ENCODE measurements around the gene FRA10AC1. TPM values are rescaled to one million over a fixed set of nuclear protein-coding genes. Genes with fewer than 3 reads are reported as not detected.
A peak's percentile ranks its signal among the peaks of the same experiment; 100 is the strongest.

The FRA10AC1 gene
- 7.6 and 17.1 TPM in 2 replicates for total RNA-seq (2014; rRNA removed; shearing (Covaris generic))
- 14.8 and 17.0 TPM in 2 replicates for polyA plus RNA-seq (2016; fragmentation: Nextera tagmentation; extraction: Ambion mirVana)

- H3K4me1 ChIP-seq (ENCODE audit: insufficient read depth): peaks cover 10% of the 10 kb centered on the region
- peak within 1 kb of the TSS; percentile 100 for H2AFZ ChIP-seq
- peaks cover 22% of the 10 kb centered on the region for H3K36me3 ChIP-seq (ENCODE audit: low read depth)
- peaks cover 8% of the 10 kb centered on the region; the same call in 1 of the 2 replicates for H3F3A ChIP-seq (ENCODE audit: insufficient read depth)
- no peaks in the 10 kb centered on the region for H4K20me1 ChIP-seq (ENCODE audit: insufficient read depth)
- H3K9me2 ChIP-seq (ENCODE audit: insufficient read depth): no peaks in the 10 kb centered on the region
- DNase-seq: peak; percentile 94
- H3K79me2 ChIP-seq (ENCODE audit: insufficient read depth): peaks cover 39% of the 10 kb centered on the region
- in situ Hi-C loops (cut with MboI): no loop called here
- no peaks in the 10 kb centered on the region for H3K27me3 ChIP-seq (replicated peaks; ENCODE audit: insufficient read depth)
- peak within 1 kb of the TSS; percentile 91 for H3K4me3 ChIP-seq
- 0 to 1% methylated on average over 29 to 52 of the region's 52 CpGs for WGBS, 2 experiments (ENCODE audit: low coverage in 1 of 2, low lambda C conversion rate in 2 of 2, missing lambda C conversion rate in 2 of 2)
- peak within 1 kb of the TSS; percentile 92 for H3K27ac ChIP-seq
- peak within 1 kb of the TSS; percentile 97 for H3K9ac ChIP-seq
- TF ChIP-seq EZH2 (IDR thresholded peaks at IDR 0.05; ENCODE audit: insufficient read depth, poor library complexity, severe bottlenecking) (no peak), EZH2phosphoT487 (IDR thresholded peaks at IDR 0.05; ENCODE audit: insufficient read depth, low read depth) (no peak)
- peak within 1 kb of the TSS; percentile 100 for H3K4me2 ChIP-seq (ENCODE audit: unreplicated experiment)
- H3K9me3 ChIP-seq (ENCODE audit: low read depth): no peaks in the 10 kb centered on the region
Measured at GRCh38 chr10:93702210-93703001, at the start of gene FRA10AC1. Gene FRA10AC1, minus strand, starts transcription at chr10:93702592. Its CDS starts 2,486 bp downstream, at chr10:93700106.

- Histone ChIP-seq H3K9ac (no peak overlapping the region), H3K27me3 (replicated peaks; ENCODE audit: insufficient read depth) (no peaks in the 10 kb centered on the region), H4K20me1 (ENCODE audit: insufficient read depth) (no peaks in the 10 kb centered on the region), H3K9me2 (ENCODE audit: insufficient read depth) (no peaks in the 10 kb centered on the region), H3K4me2 (ENCODE audit: unreplicated experiment) (no peak overlapping the region), H3K4me1 (ENCODE audit: insufficient read depth) (0 out of 2 replicates have a peak, but pooled peaks cover under 1% of the 10 kb centered on the region), H3K27ac (no peak overlapping the region), H2AFZ (peak overlapping the region; percentile 48; the same call in 1 of the 2 replicates), H3K9me3 (ENCODE audit: low read depth) (no peaks in the 10 kb centered on the region), H3F3A (ENCODE audit: insufficient read depth) (no peaks in the 10 kb centered on the region), H3K36me3 (ENCODE audit: low read depth) (no peaks in the 10 kb centered on the region), H3K79me2 (ENCODE audit: insufficient read depth) (no peaks in the 10 kb centered on the region), H3K4me3 (no peak overlapping the region)
- in situ Hi-C loops (cut with MboI): no loop called here
- peak; percentile 49 for DNase-seq
- WGBS, 2 experiments (ENCODE audit: low coverage in 1 of 2, low lambda C conversion rate in 2 of 2, missing lambda C conversion rate in 2 of 2): 1 to 2% methylated on average over 5 of the region's 5 CpGs
- TF ChIP-seq EZH2 (IDR thresholded peaks at IDR 0.05; ENCODE audit: insufficient read depth, poor library complexity, severe bottlenecking) (no peak), EZH2phosphoT487 (IDR thresholded peaks at IDR 0.05; ENCODE audit: insufficient read depth, low read depth) (no peak)
Measured at GRCh38 chr10:93751832-93752231, 49.4 kb upstream of the FRA10AC1 start.

GRCh38 chr10:93751124-93751523, 48.7 kb upstream of the FRA10AC1 start:
- H3K9me2 ChIP-seq (ENCODE audit: insufficient read depth): no peaks in the 10 kb centered on the region
- no peaks in the 10 kb centered on the region for H3K9me3 ChIP-seq (ENCODE audit: low read depth)
- H3K27ac ChIP-seq: no peak overlapping the region
- no peaks in the 10 kb centered on the region for H3K36me3 ChIP-seq (ENCODE audit: low read depth)
- no peak overlapping the region for H2AFZ ChIP-seq
- H3K27me3 ChIP-seq (replicated peaks; ENCODE audit: insufficient read depth): no peaks in the 10 kb centered on the region
- H3K4me3 ChIP-seq: no peak overlapping the region
- TF ChIP-seq EZH2phosphoT487 (IDR thresholded peaks at IDR 0.05; ENCODE audit: insufficient read depth, low read depth) (no peak), EZH2 (IDR thresholded peaks at IDR 0.05; ENCODE audit: insufficient read depth, poor library complexity, severe bottlenecking) (no peak)
- no peaks in the 10 kb centered on the region for H3F3A ChIP-seq (ENCODE audit: insufficient read depth)
- H4K20me1 ChIP-seq (ENCODE audit: insufficient read depth): no peaks in the 10 kb centered on the region
- H3K4me1 ChIP-seq (ENCODE audit: insufficient read depth): 0 out of 2 replicates have a peak, but pooled peaks cover 3% of the 10 kb centered on the region
- H3K4me2 ChIP-seq (ENCODE audit: unreplicated experiment): no peak overlapping the region
- in situ Hi-C loops (cut with MboI): no loop called here
- WGBS, 2 experiments (ENCODE audit: low coverage in 1 of 2, low lambda C conversion rate in 2 of 2, missing lambda C conversion rate in 2 of 2): 34 to 35% methylated on average over 7 of the region's 7 CpGs
- no peak for DNase-seq
- H3K79me2 ChIP-seq (ENCODE audit: insufficient read depth): no peaks in the 10 kb centered on the region
- H3K9ac ChIP-seq: no peak overlapping the region

GRCh38 chr10:93749218-93749799, 46.9 kb upstream of the FRA10AC1 start:
- Histone ChIP-seq H3K36me3 (ENCODE audit: low read depth) (no peaks in the 10 kb centered on the region), H3K79me2 (ENCODE audit: insufficient read depth) (no peaks in the 10 kb centered on the region), H3K27me3 (replicated peaks; ENCODE audit: insufficient read depth) (no peaks in the 10 kb centered on the region), H3K9me3 (ENCODE audit: low read depth) (no peaks in the 10 kb centered on the region), H3K9me2 (ENCODE audit: insufficient read depth) (no peaks in the 10 kb centered on the region), H3K4me2 (ENCODE audit: unreplicated experiment) (no peak overlapping the region), H3F3A (ENCODE audit: insufficient read depth) (no peaks in the 10 kb centered on the region), H4K20me1 (ENCODE audit: insufficient read depth) (no peaks in the 10 kb centered on the region), H3K4me1 (ENCODE audit: insufficient read depth) (0 out of 2 replicates have a peak, but pooled peaks cover 3% of the 10 kb centered on the region), H3K4me3 (no peak overlapping the region), H2AFZ (no peak overlapping the region), H3K9ac (no peak overlapping the region), H3K27ac (no peak overlapping the region)
- TF ChIP-seq EZH2phosphoT487 (IDR thresholded peaks at IDR 0.05; ENCODE audit: insufficient read depth, low read depth) (no peak), EZH2 (IDR thresholded peaks at IDR 0.05; ENCODE audit: insufficient read depth, poor library complexity, severe bottlenecking) (no peak)
- in situ Hi-C loops (cut with MboI): no loop called here
- DNase-seq: peak; percentile 12
- WGBS, 2 experiments (ENCODE audit: low coverage in 1 of 2, low lambda C conversion rate in 2 of 2, missing lambda C conversion rate in 2 of 2): 26 to 27% methylated on average over 5 of the region's 5 CpGs

Measured in GM23248 (cell line).